T-helper 1 cell (primary cell): ENCODE results near the gene SAMD15.
"Not testable (repeated sequence)": the region's sequence is repeated elsewhere in the genome, so short reads cannot be mapped to it uniquely, and the experiment has no call there.

Source experiments
- DNase-seq, 5 donors: peaks; one replicate each; pipeline ENCODE4 v3.0.0-alpha.2; 2012 to 2020
- total RNA-seq, 4 donors: gene quantifications; one replicate each; lab custom pipeline; 2026; lab: John Stamatoyannopoulos, UW

SAMD15 gene
- 0.85 to 2.6 (median 1.3) reads per million in 4 donors for total RNA-seq

GRCh38 chr14:77376771-77377501 lies at the start of gene SAMD15, which contains the start of gene TMED8:
Gene SAMD15, plus strand, starts transcription at chr14:77377379. Its CDS starts 40 bp downstream, at chr14:77377419.
Gene TMED8, minus strand, starts transcription at chr14:77377094. Its CDS starts 41 bp downstream, at chr14:77377053.
- DNase-seq, result peak; percentile 61 to 83 (median 75)

GRCh38 chr14:77329872-77330271 lies 47.3 kb upstream of the SAMD15 start:
- no peak for DNase-seq

GRCh38 chr14:77335576-77335975 lies 41.6 kb upstream of the SAMD15 start:
- no peak for DNase-seq

- not testable (repeated sequence) for DNase-seq
Measured at GRCh38 chr14:77337255-77337654, 39.9 kb upstream of the SAMD15 start.

- DNase-seq, result no peak
Measured at GRCh38 chr14:77337880-77338279, 39.3 kb upstream of the SAMD15 start.

- no peak for DNase-seq
Measured at GRCh38 chr14:77338302-77338701, 38.9 kb upstream of the SAMD15 start.

- no peak for DNase-seq
Measured at GRCh38 chr14:77339407-77339806, 37.8 kb upstream of the SAMD15 start.

- no peak for DNase-seq
Measured at GRCh38 chr14:77340389-77340788, 36.8 kb upstream of the SAMD15 start.

- DNase-seq, result no peak
Measured at GRCh38 chr14:77342726-77343397, 34.3 kb upstream of the SAMD15 start.

- DNase-seq, result no peak
Measured at GRCh38 chr14:77343662-77344061, 33.5 kb upstream of the SAMD15 start.

GRCh38 chr14:77344377-77344996 lies 32.7 kb upstream of the SAMD15 start:
- DNase-seq, result no peak

GRCh38 chr14:77346495-77346894 lies 30.7 kb upstream of the SAMD15 start:
- DNase-seq, result no peak

GRCh38 chr14:77347751-77348150 lies 29.4 kb upstream of the SAMD15 start:
- DNase-seq, result no peak

GRCh38 chr14:77353469-77354141 lies 23.6 kb upstream of the SAMD15 start:
- no peak for DNase-seq

- no peak for DNase-seq
Measured at GRCh38 chr14:77355811-77356210, 21.4 kb upstream of the SAMD15 start.

- no peak for DNase-seq
Measured at GRCh38 chr14:77356899-77357298, 20.3 kb upstream of the SAMD15 start.

GRCh38 chr14:77359626-77360025 lies 17.6 kb upstream of the SAMD15 start:
- no peak for DNase-seq

- DNase-seq, result no peak
Measured at GRCh38 chr14:77364146-77364545, 13.0 kb upstream of the SAMD15 start.

GRCh38 chr14:77369285-77369684 lies 7.9 kb upstream of the SAMD15 start:
- no peak for DNase-seq

- no peak for DNase-seq
Measured at GRCh38 chr14:77372304-77372841, 4.8 kb upstream of the SAMD15 start.

- DNase-seq, result no peak
Measured at GRCh38 chr14:77375164-77375950, 1.8 kb upstream of the SAMD15 start.
